Ovary (tissue), 3 donors: ENCODE measurements around the gene ZNF281.

ENCODE experiments used
- CTCF ChIP-seq, 3 donors: fragments of 450-650 bp in 2 of 3; fragments of 200-600 bp in 1 of 3; IDR thresholded peaks; one replicate each; pipeline versions ENCODE4 v1.5.1 to v1.8.0; 2016 to 2022; ENCODE audit warnings: antibody characterized with exemption in 3 of 3, mild to moderate bottlenecking in 1 of 3
- EP300 ChIP-seq: sonication (generic); formaldehyde crosslinking; IDR thresholded peaks from one replicate; pipeline ENCODE4 v1.6.1; 2017; ENCODE audit warnings: antibody characterized with exemption
- POLR2A ChIP-seq: fragments of 450-650 bp; IDR thresholded peaks from one replicate; pipeline ENCODE4 v1.6.1; 2017; ENCODE audit warnings: antibody characterized with exemption, mild to moderate bottlenecking, moderate library complexity
- donor health status: DM: no; HTN: no; CAD: no.

- TF ChIP-seq CTCF (IDR thresholded peaks at IDR 0.05) (no peak), EP300 (no peak), POLR2A (no peak)
Measured at GRCh38 chr1:200367841-200368534, 41.8 kb downstream of the ZNF281 start.
